NB4 (cell line): Measurements from ENCODE around the gene TCP11L1.

Source experiments
- DNase-seq: peaks from one replicate; pipeline ENCODE4 v3.0.0; 2010; ENCODE audit warnings: low read depth
- H3K4me3 ChIP-seq: one replicate; pipeline ENCODE4 v1.5.1; 2011; ENCODE audit warnings: mild to moderate bottlenecking, low read depth, low read length, moderate library complexity
- CTCF ChIP-seq: IDR thresholded peaks from one replicate; pipeline ENCODE4 v1.5.1; 2012; ENCODE audit warnings: low read depth, low read length
- MAX ChIP-seq: IDR thresholded peaks from 2 replicates; pipeline ENCODE4 v1.6.1; 2011; ENCODE audit warnings: low read depth, low read length
- MYC ChIP-seq: IDR thresholded peaks from 2 replicates; pipeline ENCODE4 v1.6.1; 2011; ENCODE audit warnings: low read depth, low read length
- POLR2A ChIP-seq: IDR thresholded peaks from 2 replicates; pipeline ENCODE4 v1.6.1; 2011; ENCODE audit warnings: mild to moderate bottlenecking; ENCODE audit not compliant: insufficient read length; ENCODE audit errors: extremely low read depth

TCP11L1 gene

GRCh38 chr11:33064866-33065265 lies 25.5 kb downstream of the TCP11L1 start:
- no peak overlapping the region for H3K4me3 ChIP-seq
- TF ChIP-seq CTCF (no peak), POLR2A (no peak), MAX (no peak), MYC (no peak)
- DNase-seq, result no peak

GRCh38 chr11:33065445-33066178 lies 26.2 kb downstream of the TCP11L1 start:
- no peak overlapping the region for H3K4me3 ChIP-seq
- DNase-seq, result peak; percentile 78
- TF ChIP-seq MYC (no peak; the same call in 1 of the 2 replicates), MAX (0 out of 2 replicates have a peak, but pooled peaks have one; percentile 22), CTCF (peak; percentile 90), POLR2A (no peak)

- H3K4me3 ChIP-seq, result no peak overlapping the region
- no peak for DNase-seq
- no peak for TF ChIP-seq MAX
- no peak for TF ChIP-seq CTCF
- no peak for TF ChIP-seq MYC
- no peak for TF ChIP-seq POLR2A
Measured at GRCh38 chr11:33067294-33067693, 27.9 kb downstream of the TCP11L1 start.

- no peak overlapping the region for H3K4me3 ChIP-seq
- TF ChIP-seq MAX (no peak), MYC (no peak), POLR2A (no peak), CTCF (no peak)
- no peak for DNase-seq
Measured at GRCh38 chr11:33068611-33069340, 29.4 kb downstream of the TCP11L1 start.

- TF ChIP-seq POLR2A, result no peak
- no peak for TF ChIP-seq CTCF
- no peak for TF ChIP-seq MYC
- TF ChIP-seq MAX, result no peak
- DNase-seq, result no peak
- H3K4me3 ChIP-seq, result no peak overlapping the region
Measured at GRCh38 chr11:33072465-33072864, 33.1 kb downstream of the TCP11L1 start.
